Activated T-helper 1 cell treated with Interleukin-2 at 50 U/mL for 16 hours (primary cell): ENCODE data around the gene DLX5.
"Not testable (repeated sequence)": the region's sequence is repeated elsewhere in the genome, so short reads cannot be mapped to it uniquely, and the experiment has no call there.

Source experiments
- DNase-seq: peaks from one replicate; pipeline ENCODE4 v3.0.0-alpha.2; 2020; ENCODE audit warnings: low read depth

DLX5 gene

DNA sequence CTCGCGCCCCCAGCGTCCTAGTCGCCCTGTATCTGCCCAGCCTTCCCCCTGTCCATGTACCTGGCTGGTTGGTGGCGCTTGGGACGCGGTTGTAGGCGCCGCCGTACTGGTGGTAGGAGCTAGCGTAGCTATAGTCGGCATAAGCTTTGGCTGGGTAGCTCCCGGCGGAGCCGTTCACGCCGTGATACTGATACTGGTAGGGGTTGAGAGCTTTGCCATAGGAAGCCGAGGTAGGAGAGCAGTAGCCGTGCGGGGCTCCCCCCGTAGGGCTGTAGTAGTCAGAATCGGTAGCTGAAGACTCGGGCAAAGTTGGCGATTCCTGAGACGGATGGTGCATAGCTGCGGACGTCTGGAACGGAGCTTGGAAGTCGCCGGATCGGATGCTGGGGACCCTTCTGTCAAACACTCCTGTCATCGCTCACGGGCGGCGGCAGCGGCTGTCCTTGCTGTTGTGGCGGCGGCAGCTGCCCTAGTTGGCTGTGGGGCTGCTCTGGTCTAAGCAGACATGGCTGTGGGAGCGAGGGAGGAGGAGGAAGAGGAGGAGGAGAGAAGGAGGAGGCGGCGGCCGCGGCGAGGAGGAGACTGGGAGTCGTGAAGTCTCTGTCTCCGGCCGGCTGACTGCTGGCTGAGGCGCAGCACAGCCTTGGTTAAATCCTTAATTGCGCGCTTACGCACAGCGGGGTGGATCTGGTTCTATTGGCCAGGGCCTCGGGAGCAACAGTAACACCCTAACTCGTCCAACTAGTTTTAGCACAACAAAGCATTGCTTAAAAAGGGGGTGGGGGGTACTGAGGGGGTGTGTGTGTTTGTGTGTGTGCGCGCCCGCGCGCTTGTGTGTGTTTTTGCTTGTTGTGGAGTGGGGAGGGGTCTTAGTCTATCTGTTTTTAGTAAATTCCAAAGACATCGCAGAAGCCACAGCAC is at the start of gene DLX5:
DLX5 (minus strand) TSS at position 623 of the 921 bp plus-strand sequence; CDS start at position 415, 208 bp downstream.
- DNase-seq, result no peak

DNA sequence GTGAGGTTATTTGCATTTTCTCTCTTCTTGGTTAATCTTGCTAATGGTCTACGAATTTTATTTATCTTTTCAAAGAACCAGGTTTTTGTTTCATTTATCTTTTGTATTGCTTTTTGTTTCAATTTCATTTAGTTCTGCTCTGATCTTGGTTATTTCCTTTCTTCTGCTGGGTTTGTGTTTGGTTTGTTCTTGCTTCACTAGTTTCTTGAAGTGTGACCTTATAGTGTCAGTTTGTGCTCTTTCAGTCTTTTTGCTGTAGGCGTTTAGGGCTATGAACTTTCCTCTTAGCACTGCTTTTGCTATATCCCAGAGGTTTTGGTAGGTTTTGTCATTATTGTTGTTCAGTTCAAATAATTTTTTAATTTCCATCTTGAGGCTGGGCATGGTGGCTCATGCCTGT is 47.4 kb upstream of the DLX5 start:
- DNase-seq, result not testable (repeated sequence)

DNA sequence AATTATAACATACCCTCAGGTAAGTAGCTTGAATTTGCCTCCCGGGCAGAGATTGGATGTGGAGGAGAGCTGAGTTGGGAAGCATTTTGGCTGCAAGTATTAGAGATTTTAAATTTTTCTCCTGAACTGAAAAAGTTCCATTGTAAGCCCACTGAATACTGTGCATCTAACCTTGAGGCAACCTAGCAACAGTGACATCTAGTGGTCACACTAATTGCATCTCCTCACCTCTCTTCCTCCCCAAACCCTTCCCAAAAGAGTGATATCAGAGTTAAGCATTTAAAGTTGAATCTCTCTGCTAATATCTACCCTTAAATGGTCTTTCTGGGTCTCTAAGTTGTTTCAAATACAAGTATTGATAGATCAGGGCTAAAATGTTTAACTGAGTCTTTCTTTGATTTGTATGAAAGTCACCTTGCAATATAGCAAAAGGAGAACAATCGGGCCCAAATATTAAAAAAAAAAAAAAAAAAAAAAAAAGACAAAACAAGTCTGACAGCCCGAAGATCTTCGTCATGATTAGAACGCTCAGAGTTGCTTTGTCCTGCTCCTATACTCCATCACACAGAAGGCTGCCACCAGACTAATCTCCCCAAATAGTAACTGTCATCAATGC is 40.4 kb upstream of the DLX5 start:
- DNase-seq, result no peak

DNA sequence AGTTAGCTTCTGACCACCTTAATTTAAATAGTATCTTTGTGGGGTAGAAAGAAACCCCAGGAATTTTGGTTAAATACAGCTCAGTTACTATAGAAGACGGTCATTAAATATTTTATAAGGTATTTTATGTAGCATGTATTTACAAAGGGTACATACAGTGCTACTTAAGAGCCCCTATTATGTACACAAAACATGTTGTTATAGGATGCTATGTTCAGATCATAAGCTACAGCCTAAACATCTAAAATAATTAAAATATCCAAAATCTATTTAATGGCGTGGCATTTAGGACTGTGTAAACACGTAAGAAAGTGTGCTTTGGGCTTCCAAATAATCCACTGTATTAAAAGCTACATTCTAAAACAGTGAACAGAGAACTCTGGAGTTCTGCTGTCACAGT is 39.4 kb upstream of the DLX5 start:
- no peak for DNase-seq

DNA sequence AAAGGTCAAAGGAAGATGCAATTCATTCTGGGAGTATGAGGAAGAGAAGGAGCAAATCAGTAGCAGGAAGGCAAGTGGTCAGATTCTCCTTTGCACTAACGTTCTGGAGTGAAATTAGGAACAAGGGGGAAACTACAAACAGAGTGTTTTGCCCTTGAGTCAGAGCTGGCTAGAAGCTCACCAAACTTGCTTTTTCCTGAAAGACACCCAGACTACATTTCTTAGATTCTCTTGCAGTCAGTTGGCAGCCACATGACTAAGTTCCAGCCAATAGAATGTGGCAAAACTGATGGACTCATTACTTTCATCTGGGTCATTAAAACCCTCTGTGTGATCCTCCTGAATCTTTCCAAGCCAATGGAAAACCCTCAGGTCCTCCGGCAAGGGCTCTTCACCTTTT is 18.6 kb upstream of the DLX5 start:
- no peak for DNase-seq

DNA sequence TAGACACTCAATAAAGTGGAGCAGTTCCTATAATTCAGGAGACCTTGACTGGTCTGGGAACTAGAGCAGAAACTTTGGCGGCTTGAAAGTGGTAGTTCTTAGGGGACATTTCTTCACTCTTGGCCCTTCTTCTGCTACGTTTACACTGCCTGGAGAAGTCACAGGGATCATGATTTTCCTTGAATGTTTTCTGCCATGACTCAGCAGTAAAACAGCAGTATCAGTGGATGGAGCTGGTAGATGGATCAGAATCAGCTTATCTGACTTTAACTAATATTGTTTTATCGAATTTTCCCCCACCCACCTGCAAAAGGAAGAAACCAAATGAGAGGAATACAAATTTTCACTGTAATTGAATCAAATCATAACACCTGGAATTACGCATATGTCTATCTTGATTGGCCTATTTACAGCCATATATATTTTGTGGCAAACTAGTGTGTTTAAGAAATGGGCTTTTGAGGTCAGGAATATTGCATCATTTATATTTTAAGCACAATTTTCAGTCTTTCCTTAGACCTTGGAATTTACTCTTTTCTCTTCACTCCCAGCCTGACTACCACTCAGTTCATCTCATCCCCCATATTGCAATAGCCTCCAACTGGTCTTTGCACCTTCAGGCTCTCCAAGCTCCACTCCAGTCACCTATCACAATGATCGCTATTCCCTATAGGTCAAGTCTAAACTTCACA is 14.9 kb upstream of the DLX5 start:
- no peak for DNase-seq

DNA sequence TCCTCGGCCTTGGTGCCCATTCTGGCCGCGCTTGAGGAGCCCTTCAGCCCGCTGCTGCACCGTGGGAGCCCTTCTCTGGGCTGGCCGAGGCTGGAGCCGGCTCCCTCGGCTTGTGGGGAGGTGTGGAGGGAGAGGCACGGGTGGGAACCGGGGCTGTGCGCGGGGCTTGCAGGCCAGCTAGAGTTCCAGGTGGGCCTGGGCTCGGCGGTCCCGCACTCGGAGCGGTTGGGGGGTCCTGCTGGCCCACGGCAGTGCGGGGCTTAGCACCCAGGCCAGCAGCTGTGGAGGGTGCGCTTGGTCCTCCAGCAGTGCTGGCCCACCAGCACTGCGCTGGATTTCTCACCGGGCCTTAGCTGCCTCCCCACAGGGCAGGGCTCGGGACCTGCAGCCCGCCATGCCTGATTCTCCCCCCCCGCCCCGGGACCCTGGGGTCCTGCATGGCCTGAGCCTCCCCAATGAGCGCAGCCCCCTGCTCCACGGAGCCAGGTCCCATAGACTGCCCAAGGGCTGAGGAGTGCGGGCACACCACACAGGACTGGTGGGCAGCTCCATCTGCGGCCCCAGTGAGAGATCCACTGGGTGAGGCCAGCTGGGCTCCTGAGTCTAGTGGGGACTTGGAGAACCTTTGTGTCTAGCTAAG is 9.7 kb upstream of the DLX5 start:
- not testable (repeated sequence) for DNase-seq

DNA sequence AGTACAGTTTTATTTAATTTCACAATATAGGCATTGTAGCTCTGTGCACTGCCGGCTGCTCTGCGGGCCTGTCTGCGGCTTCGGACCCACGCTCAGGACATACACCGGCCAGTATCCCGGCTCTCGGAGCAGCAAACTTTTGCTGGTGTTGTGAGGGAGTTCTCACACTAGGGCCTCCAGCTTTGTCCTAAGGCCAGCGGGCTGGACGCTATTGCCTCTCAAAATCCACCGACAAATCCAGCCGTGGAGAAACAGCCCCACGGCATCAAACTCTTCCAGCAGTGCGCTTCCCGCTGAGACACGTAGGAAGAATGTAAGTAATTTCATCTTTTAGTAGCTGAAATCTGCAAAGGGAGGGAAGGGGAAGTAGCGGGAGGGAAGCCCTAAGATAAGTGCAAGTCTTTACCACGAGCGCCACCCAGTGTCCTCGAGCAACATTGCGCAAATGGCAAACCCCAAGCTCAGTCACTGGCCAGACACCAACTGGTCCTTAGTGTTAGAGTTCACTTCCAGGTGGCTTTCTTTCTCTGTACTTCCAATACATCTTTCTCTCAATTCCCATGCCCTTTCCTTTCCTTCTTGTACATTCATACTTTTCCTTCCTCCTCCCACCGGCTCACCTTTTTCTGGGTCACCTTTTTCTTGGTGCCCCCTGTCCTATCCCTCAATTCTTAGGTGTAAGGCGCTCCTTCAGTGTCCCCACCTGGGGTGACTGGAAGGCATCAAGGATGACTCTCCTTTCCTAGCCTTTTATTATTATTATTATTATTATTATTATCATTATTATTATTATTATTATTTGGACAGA is 3.0 kb upstream of the DLX5 start:
- DNase-seq, result peak; percentile 33

DNA sequence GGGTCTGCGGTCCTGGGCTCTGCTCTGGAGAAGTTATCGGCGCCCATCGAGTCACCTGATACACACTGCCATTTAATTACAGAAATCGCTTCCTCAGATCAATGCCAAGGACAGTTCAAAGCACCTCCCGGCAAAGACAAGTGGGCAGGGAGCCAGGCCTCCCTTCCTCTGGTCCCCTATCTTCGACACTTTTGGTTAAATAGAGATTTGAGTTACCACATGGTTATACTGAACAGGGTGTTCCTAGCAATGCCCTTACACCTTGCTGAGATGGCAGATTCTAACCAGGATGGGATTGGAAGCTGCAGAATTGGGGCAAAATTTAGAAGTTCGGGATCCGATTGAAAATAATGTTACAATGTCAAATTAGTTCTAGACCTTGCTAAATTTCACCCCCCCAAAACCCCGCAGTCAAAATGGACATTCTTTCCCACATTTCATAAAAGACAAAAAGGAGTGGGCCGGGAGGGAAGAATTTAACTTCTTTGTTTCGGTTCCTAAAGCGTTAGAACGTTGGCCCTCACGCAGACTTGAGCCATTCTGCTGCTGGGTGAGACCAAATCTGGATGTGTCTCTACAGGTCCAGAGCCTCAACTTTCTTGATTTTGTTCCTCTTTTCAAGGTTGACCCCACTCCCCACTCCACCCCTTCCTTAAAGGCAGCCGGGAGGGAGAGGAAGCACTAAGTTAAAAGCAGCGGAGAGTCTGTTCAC is 2.2 kb upstream of the DLX5 start:
- DNase-seq, result no peak

DNA sequence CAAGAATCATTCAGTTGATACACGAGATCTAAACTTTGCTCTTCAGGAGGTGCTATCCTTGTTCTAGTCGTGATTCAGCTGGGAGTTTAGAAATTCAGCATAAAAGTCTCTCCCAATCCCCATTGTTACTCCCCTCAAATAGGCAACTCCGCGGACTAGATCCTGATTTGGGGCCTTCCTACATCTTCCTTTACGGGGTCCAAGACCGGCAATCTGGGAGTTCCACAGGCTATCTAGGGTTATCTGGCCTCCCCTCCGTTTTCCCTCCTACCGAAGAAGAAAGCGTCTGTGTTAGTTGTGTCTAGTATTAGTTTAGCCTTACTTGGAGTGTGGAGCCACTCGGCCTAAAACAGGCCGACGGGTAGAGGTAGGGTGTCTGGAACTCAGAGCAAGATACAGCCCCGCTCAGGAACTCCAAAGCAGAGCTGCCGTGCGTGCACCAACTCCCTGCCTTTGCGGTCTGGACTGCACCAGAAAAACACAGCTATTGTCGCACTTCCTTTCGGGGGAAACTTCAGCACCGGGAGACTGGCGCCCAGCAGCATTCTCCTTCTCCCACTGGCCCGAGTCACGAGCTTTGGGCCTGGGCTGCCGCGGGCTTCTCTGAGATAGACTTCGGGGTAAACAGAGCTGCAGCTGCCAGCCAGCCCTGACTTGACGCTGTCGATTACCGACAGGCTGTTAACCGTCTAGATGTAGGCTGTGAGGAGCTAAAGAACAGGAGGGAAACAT is 1.5 kb upstream of the DLX5 start:
- no peak for DNase-seq

DNA sequence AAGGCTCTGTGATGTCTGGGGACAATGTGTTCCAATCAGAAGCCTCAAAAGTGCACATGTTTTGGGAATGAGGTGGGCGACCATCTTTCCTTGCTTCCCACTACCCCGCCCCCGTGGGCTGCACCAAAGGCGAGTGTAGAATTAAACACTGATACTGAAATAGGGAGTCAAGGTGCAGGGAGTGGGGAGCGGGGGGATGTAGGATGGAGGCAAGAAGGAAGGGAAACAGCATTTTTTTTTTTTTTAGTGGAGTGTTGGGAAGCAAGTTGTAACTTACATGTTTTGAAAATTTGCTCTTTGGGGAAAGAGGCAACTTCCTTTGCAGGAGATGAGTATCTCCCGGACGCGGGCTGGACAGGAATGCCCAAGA is 484 bp upstream of the DLX5 start:
- no peak for DNase-seq

DNA sequence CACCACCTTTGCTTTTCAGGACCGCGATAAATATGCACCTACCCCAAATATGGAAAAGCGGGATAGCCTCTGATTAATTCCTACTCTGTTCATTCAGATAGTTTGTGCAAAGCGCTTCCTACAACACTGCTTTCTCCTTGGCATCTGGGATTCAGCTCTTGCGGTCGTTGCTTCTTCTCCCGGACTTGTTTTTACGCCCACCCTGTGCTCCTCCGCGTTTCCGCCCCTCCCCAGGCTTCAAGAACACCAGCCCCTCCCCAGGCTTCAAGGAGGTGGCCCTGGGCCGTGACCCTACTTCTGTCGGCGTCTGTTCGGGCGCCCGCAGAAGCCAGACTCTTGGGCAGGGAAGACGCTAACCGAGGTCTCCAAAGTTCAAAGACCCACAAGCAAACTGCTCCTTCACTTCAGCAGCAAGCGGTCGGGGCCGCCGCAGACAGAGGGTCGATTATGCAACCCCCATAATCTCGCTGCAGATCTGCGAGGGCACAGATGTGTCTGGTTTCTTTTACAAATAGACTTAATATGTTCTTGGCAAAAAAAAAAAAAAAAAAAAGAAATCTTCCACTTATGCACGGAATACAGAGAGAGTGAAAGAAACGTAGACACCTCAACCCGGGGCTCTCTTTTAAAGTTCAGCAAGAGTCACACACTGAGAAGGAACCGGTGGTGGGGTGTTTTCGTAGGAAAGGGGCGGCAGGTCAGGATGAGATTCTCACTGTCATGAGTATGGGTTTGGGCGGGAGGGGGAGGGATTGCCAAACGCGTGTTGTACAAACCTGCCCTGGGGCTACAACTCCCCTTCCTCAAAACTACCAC is 1.9 kb downstream of the DLX5 start:
- no peak for DNase-seq

DNA sequence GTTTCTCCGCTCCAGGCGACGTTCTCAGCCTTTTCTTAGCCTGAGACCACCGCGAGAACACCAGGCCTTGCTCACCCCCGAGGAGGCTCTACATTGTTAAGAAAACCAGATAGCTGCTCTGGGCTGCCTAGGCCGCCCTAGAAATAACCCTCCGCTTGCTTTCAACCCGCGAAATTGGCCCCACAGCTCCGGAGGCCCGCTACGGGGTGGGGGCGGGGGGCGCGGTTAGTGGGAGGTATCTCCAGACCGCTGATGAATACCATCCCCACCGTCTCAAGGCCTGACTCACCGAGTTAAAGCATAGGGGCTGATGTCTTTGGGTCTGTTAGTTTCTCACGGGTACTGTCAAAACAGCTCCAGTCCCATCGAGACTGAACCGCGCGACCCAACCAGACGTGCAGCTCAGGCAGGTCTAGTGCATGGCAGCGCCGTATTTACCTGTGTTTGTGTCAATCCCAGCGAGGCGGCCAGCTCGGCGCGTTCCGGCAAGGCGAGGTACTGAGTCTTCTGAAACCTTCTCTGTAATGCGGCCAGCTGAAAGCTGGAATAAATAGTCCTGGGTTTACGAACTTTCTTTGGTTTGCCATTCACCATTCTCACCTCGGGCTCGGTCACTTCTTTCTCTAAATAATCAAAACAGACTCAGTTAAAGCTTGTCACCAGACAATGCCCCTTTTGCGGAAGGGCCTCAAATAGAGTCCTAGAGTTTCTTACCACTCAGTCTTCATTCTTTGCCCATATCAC is 2.7 kb downstream of the DLX5 start:
- no peak for DNase-seq

DNA sequence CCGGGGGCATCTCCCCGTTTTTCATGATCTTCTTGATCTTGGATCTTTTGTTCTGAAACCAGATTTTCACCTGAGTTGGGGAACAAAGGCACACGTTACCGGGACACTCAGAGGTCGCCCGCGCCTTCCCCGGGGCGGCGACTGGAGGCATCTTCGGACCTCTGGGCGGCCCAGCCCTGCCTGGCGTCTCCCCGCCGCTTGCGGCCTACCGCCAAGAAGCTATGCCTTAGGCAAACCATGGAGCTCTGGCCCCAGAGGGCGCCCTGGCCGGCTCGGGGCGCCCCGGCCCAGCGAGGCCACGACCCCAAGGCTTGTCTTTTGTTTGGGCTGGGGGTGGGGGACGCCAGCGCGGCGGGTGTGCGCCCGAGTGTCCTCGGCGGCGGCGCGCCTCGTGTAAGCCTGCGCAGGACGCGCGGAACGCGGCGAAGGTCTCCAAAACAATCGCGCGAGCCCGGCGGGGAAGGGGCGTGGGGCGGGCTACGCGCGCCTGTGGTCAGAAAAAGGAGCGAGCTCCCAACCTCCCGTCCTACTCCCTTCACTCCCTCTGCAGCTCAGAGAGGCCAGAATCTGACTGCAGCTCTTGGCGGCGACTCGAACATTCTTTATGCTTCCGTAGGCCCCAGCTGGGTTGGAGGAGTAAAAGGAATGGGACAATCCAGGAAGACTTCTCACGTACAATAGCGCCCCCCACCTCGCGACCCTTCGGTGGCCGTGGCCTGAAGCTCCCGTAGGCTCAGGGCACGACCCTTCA is 3.5 kb downstream of the DLX5 start:
- DNase-seq, result no peak

DNA sequence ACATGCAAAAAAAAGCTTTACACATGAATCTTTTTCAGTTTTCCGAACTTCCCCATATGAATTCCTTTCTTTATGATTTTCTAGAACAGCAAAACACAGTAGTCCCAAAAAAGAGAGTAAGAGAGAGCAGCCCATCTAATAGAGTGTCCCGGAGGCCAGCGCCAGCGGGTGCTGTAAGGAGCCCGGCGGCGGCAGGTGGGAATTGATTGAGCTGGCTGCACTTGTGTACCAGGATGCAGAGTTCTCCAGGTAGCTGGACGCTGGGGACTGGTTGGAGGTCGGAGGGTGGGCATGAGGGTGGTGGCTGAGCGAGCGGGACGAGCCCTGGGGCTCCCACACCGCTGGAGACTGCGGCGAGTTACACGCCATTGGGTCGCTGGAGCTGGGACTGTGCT is 4.0 kb downstream of the DLX5 start:
- DNase-seq, result no peak

DNA sequence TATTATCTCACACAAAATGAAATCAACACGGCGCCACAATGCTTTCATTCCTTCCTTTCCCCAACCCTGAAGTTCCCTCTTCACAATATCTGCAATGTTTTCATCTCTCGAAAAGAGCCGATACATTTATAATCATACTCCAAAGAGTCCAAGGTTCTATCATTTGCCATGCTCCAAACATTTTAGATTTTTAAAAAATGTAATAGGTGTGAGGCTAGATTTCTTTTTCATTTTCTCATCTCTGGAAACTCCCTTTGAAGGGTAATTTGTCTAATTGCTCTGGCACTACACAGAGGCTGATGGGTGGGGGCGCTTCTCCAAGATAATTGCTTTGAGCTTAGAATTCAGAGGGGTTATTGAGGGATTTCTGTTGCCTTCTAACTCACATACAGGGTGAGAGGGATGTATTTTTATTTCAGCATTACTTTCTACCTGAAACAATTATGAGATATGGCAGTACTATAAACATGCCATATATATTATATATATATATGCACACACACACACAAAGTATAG is 4.9 kb downstream of the DLX5 start:
- no peak for DNase-seq

DNA sequence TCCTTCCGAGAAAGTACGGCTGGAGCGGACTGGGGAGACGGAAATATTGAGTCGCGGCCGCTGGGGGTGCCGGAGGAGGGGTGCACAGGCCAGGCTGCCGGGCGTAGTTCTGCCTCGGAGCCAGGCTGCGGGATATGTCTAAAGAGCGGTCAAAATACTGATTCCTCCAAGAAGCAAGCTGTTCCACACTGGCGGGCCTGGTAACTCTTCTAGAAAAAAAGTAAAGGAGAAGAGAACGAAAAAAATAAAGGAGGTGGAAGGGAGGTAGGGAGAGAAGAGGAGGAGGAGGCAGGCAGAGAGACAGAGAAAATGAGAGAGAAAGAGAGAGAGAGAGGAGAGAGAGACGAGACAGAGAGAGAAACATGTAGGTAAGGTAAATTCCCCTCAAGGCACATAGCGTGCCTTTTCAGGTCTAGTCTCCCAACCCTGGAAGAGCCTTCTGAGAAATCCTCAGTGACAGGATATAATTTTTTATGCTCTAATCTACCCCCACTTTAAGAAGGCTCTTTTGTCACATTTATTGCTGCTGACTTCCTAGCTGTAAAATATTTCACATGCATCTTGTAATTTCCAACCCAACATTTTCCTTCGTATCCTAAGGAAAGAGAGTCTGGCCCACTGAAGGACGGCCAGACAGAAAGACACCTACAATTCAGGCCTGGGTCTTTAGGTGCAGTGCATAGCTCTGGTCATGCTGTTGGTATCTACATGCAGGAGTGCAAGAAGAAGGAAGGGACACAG is 5.7 kb downstream of the DLX5 start:
- no peak for DNase-seq
